GM18517 (cell line): ENCODE measurements around the gene SUMF2.
A peak's percentile ranks its signal among the peaks of the same experiment; 100 is the strongest.
"Not testable (repeated sequence)": the region's sequence is repeated elsewhere in the genome, so short reads cannot be mapped to it uniquely, and the experiment has no call there.

Experiments
- ATAC-seq: cut with Tn5 transposase; IDR thresholded peaks from one replicate; pipeline ENCODE4 v1.9.1; 2021; ENCODE audit warnings: mild to moderate bottlenecking, moderate library complexity; ENCODE audit not compliant: unreplicated experiment

Gene SUMF2

DNA sequence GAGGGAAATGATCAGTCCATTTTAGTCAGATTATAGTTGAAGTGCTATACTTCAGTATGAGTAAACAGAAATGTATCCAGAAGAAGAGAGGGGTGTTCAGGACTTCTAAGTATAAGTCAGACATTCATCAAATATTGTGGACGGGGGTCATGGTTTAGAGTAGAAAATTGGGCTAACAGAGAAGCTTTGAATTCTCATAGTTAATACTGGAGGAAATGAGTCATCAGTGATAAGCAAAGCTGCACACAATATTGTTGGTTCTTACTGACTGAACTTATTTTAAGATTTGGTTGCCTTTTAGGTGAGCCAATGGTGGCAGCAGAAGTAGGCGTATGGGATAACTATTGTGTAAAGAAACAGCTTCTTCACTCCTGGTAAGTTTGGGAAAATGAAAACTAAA is 1.7 kb upstream of the SUMF2 start:
- no peak for ATAC-seq

DNA sequence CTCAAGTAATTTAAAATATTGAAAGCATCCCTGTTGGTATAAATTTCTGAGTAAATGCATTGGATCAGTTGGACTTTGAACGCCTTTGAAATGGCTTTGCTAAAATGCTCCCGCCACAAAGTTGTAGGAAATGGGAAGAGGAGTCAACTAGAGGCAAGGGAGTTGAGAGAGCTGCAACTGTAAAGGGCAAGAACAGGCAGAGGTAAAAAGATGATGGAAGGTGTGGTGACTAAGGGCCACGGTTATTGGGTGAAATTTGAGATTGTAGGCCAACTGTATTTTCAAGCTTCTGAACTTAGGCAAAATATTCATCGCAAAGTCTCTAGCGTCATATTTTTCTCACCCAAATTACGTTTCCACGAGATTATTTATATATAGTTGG is 595 bp upstream of the SUMF2 start:
- ATAC-seq, result no peak

DNA sequence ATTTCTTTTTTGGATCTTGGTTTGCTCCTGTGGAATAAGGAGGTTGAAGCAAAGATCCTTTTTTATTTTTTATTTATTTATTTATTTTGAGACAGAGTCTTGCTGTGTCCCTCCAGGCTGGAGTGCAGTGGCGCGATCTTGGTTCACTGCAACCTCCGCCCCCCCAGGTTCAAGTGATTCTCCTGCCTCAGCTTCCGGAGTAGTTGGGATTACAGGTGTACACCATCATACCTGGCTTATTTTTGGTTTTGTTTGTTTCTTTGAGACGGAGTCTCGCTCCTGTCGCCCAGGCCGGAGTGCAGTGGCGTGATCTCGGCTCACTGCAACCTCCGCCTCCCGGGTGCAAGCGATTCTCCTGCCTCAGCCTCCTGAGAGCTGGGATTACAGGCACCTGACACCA is 2.3 kb downstream of the SUMF2 start:
- ATAC-seq, result not testable (repeated sequence)

DNA sequence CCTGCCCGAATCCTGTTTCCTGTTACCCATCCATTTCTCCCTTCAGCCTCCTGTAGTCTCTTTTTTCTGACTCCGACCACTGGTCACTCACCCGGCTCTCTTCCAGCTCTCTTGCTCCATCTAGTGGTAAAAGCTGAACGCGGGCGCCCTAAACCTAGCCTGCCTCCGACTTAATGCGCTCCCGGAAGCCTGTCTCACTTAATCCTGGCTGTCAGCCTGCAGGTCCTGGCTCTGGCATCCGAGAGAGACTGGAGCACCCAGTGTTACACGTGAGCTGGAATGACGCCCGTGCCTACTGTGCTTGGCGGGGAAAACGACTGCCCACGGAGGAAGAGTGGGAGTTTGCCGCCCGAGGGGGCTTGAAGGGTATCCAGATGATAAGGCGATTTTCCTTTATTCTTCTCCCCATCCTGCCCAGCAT is 10.3 kb downstream of the SUMF2 start:
- peak; percentile 85 for ATAC-seq

DNA sequence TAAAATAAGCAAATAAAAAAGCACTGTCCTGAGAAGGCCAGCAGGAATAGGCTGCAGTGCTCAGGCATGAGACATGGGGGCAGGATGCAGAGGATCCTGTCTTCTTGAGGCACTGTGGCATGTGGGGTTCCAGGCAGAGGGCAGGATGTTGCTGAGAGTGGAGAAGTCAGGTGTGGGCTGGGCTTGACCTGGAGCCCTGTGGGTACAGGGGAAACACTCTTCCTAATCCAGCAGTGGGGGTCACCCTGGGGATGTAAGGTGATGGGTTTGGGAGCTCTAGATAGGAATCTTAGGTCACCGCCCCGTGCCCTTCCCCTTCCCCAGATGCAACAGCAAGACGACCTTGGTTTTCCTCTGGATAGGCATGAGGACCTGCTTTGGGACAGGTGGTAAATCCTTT is 13.6 kb downstream of the SUMF2 start:
- ATAC-seq, result no peak

DNA sequence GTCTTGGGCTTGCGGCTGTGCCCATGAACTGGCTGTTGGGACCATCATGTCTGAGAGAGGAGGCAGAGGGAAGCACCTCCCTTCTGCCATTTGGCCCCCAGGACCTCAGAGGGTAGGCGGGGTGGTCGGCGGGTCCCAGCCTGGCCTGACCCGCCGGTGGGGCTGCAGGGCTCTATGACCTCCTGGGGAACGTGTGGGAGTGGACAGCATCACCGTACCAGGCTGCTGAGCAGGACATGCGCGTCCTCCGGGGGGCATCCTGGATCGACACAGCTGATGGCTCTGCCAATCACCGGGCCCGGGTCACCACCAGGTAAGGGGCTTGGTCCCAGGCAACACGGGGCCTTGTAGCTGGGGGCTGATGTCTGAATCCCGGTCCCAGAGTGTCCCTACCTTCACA is 14.1 kb downstream of the SUMF2 start:
- no peak for ATAC-seq

DNA sequence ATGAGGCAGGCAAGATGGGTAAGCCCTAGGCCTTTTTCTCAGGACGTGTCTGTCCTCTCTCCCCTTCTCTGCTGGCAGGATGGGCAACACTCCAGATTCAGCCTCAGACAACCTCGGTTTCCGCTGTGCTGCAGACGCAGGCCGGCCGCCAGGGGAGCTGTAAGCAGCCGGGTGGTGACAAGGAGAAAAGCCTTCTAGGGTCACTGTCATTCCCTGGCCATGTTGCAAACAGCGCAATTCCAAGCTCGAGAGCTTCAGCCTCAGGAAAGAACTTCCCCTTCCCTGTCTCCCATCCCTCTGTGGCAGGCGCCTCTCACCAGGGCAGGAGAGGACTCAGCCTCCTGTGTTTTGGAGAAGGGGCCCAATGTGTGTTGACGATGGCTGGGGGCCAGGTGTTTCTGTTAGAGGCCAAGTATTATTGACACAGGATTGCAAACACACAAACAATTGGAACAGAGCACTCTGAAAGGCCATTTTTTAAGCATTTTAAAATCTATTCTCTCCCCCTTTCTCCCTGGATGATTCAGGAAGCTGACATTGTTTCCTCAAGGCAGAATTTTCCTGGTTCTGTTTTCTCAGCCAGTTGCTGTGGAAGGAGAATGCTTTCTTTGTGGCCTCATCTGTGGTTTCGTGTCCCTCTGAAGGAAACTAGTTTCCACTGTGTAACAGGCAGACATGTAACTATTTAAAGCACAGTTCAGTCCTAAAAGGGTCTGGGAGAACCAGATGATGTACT is 15.5 kb downstream of the SUMF2 start:
- ATAC-seq, result no peak

DNA sequence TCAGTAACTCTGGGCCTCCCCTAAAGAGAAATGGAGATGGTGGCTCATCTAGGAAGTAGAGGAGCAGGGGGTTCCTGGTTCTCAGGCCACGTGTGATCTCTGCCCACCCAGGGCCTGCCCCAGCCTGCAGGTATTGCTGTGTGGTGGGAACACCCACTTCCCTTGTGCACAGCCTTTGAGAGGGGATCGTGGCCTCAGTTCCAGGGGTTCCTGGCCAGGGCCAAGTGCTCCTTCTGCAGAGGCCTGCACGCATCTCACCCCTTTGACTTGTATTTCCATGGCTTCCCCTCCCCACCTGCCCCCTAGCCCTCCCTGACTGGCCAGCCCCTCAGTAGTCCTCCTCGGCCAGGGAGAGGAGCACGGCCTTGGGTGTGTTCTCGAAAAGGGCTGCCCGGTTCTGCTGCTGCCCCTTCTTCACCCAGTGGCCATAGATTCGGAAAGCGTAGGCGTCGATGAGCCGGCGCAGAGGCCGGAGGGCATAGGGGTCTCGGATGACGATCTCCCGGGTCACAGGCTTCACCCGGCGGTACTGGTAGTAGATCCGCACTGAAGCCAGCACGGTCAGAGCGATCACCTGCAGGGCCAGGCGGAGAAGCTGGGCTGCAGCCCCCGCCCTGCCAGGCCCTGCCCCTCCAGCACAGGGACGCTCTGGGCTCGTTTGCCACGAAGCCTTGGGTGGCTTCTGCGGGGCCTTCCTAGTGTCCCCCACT is 16.8 kb downstream of the SUMF2 start:
- ATAC-seq, result not testable (repeated sequence)

DNA sequence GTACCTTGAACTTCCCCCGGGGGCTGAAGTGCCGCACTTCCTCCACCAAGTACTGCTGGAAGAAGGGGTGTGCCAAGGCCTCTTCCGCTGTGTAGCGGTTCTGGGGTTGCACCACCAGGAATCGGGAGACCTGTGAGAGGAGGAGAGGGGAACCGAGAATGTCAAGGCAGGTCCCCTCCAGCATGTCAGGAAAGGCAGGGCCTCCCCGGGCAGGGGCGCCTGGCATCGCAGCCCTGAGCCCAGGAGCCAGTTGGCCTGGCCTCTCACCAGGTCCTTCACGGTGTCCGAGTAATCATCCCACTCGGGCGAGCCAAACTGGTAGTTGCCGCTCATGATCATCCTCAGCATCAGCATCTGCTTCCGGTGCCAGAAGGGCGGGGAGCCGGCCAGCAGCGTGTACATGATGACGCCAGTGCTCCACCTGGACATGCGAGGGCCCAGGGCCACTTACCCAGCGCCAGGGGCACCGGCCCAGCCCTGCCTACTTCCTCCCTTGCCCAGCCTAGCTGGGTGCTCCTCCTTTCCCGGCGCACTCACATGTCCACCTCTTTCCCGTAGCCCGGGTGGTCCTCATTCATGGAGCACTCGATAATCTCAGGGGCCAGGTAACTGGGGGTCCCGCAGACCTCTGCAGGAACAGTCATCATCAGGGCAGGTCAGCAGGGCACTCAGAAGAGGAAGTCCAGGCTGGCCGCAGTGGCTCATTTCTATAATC is 17.7 kb downstream of the SUMF2 start:
- no peak for ATAC-seq

DNA sequence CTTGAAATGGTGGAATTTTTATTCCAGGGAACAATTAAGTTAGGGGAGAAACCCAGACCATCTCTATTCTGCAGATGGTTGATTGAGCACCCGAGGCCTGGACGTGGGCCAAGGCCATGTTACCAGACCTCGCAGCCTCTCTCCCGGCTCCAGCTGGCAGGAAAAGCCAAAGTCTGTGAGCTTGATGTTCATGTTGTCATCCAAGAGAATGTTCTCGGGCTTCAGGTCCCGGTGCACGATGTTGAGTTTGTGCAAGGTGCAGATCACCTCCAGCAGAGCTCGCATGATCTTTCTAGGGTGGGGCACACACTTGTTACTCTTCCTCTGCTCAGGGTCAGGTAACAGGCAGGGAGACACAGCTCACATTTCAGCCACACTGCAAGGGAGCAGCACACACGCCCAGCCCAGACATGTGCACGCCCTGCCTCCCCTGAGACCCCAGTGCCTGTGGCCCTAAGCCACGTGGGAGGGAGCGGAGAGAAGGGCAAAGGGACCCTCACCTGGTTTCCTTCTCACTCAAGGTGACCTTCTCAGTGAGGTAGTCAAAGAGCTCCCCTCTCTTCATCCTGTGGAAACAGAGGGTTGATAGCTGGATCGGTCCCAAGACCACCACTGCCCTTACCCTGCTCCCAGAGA is 19.2 kb downstream of the SUMF2 start:
- ATAC-seq, result no peak

DNA sequence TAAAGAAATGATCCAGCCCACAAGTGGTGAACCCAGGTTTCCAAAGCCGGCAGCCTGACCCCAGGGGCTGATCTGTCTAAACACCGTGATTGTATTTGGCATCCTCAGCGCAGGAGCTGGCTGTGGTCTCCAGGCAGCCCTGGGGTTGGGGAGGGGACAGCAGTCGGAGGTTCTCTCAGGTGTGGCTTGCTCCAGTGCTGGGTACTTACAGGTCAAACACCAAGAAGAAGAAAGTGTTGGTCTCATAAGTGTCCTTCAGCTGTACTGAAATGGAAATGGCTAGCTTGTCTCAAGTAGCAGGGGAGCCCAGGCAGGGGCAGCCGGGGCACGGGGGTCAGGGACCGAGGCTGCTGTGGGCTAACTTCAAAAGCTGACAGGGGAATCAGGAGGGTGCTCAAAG is 22.7 kb downstream of the SUMF2 start:
- ATAC-seq, result no peak

DNA sequence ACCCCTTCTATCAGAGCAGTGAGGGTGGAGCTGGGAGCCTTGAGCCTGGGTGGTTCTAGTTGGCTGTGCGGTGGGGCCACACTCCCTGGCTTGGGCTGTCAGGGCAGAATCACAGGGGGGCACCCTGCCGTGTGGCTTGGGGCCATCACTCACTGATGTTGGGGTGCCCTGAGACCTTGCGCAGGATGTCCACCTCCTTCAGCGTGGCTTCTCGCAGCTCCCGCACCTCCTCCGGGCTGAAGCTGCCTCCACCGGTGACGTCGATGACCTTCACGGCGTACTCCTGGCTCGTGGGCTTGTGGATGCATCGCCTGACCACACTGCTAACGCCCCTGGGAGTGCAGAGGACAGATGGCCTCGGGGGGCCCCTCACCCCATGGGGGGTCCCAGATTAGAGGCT is 23.4 kb downstream of the SUMF2 start:
- no peak for ATAC-seq

DNA sequence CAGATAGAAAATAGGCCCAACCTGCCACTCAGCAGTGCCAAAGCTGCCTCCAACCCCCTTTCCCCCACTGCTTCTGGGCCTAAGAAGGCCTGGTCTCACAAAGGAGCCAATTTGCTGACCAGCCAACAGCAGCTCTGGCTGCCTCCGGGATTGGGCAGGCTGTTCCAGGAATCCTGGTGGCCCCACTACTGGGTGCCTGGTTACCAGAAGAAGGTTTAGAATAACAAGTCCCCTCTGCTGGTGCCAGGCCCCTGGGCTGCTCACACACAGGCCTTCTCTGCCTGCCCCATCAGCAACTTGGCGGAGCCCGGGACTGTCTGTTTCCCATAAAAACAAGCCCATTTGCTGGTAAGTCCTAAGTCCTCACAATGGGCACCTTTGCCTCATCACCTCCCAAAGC is 27.5 kb downstream of the SUMF2 start:
- no peak for ATAC-seq

DNA sequence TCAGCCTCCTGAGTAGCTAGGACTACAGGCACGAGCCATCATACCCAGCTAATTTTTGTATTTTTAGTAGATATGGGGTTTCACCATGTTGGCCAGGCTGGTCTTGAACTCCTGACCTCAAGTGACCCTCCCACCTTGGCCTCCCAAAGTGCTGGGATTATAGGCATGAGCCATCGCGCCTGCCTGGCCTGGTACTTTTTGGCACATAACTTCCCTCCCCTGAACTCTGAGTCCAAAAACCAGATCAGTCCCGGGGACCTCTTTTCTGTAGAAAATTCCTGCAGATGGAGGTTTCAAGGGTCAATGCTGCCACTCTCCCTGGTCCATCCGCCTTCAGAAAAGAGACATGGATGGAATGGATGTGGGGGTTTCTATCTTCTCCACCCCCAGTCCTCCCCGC is 28.3 kb downstream of the SUMF2 start:
- ATAC-seq, result not testable (repeated sequence)

DNA sequence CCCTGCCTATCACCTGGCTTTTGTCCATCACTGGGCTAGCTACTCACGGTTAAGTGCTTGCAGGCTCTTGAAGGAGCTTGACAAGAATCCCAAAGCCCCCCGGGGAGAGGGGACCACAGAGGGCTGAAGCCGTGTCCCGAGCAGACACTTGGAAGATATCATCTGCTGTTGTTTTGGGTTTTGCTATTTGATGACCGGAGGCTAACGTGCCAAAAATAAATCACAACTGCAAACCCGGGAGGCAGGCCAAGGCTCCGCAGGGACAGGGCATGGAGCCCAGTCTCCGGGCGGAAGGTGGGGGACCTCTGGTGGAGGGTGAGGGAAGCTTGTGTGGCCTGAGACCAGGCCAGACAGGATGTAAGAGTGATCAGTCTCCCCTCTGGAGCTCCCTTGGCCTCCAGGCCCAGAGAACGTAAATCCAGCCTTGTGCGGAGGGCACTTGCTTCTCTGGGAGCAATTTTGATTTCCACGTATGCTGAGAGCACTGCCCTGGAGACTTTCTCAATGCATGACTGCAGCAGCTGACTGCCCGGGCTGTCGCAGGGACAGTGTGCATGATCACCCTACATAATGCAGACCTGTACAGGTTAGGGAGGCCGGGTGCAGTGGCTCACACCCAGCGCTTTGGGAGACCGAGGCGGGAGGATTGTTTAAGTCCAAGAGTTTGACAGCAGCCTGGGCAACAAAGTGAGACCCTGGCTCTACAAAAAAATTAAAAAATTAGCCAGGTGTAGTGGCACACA is 28.9 kb downstream of the SUMF2 start, which contains the start of gene PHKG1:
PHKG1 (minus strand) TSS at position 164 of the 743 bp plus-strand sequence. CDS start 4,011 bp downstream, outside the sequence.
- ATAC-seq, result no peak

DNA sequence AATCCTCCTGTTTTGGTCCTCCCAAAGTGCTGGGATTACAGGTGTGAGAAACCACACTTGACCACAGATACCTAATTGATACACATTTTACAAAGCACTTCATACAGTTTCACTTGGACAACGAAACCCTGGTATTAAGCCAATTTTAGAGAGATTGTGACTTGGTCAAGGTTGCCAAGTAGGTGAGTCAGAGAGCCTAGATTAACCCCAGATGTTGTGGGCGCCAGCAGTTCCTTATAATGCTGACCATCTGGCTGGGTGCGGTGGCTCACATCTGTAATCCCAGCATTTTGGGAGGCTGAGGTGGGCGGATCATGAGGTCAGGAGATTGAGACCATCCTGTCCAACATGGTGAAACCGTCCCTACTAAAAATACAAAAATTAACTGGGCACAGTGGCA is 33.6 kb downstream of the SUMF2 start:
- ATAC-seq, result no peak

DNA sequence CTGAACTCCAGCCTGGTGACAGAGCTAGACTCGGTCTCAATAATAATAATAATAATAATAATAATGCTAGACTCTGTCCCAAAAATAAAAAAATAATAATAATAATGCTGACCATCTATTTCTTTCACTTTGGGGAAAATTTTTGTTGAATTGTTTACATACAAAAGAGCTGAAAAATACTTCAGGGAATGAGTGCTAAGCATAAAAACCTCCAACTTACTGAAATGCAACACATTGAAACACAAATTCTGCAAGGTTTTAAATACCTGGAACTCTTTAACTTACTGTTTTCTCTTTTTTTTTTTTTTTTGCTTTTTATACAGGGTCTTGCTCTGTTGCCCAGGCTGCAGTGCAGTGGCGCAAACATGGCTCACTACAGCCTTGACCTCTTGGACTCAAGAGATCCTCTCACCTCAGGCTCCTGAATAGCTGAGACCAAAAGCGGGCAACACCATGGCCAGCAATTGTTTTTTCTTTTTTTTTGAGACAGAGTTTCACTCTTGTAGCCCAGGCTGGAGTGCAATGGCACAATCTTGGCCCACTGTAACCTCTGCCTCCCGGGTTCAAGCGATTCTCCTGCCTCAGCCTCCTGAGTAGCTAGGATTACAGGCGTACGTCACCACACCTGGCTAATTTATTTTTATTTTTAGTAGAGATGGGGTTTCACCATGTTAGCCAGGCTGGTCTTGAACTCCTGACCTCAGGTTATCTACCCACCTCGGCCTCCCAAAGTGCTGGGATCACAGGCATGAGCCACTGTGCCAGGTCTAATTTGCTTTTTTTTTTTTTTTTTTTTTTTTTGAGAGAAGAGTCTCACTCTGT is 34.3 kb downstream of the SUMF2 start:
- not testable (repeated sequence) for ATAC-seq

DNA sequence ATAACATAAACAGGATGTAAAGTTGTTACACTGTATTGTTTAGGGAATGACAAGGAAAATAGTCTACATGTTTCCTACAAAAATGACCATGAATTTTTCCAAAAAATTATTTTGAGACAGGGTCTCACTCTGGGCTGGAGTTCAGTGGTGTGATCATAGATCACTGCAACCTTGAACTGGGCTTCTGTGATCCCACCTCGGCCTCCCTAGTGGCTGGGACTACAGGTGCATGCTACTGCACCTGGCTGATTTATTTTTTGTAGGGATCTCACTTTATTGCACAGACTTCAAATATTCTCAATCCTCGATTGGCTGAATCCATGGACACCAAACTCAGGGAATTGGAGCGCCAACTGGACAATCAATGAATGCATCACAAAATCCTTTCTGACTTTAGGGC is 35.6 kb downstream of the SUMF2 start:
- no peak for ATAC-seq

DNA sequence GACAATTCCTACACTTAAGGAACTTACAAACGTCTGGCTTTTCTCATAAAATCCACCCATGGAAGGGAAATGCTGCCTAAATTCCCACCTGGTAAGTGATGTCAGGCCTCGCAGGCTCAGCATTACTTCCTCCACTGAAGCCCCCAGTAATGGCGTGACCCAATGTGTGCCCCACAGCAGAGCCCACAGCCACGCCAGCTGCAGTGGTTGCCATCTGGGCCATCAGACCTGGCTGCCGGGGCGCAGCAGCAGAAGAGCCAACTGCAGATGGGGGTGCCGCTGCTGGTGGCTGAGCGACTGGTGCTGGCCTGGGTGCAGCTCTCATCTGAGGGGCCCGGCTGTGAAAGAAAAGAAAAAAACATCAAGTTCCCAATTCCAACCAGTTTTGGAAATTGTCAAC is 40.1 kb downstream of the SUMF2 start:
- ATAC-seq, result not testable (repeated sequence)

DNA sequence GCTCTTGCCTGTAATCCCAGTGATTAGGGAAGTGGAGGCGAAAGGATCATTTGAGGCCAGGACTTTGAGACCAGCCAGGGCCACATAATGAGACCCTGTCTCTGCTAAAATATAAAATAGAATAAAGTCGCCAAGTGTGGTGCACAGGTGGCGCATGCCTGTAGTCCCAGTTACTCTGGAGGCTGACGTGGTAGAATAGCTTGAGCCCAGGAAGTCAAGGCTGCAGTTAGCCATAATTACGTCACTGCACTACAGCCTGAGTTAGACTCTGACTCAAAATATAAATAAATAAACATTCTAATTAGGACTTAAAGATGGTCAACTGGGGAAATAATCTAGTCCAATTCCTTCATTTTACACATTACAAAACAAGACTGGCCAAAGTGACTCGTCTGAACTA is 41.4 kb downstream of the SUMF2 start:
- no peak for ATAC-seq
